DND-41 (cell line): Measurements from ENCODE around the gene PLEKHA7.

Source experiments
- CTCF ChIP-seq: IDR thresholded peaks from 2 replicates; pipeline ENCODE4 v1.5.1; 2012; ENCODE audit warnings: borderline replicate concordance, low read length, moderate library complexity, mild to moderate bottlenecking; ENCODE audit not compliant: poor library complexity, severe bottlenecking; ENCODE audit errors: extremely low read depth
- EZH2 ChIP-seq: IDR thresholded peaks from 3 replicates; pipeline ENCODE4 v1.6.1; 2012; ENCODE audit warnings: borderline replicate concordance, low read depth, mild to moderate bottlenecking, moderate library complexity, low read length, inconsistent platforms; ENCODE audit not compliant: severe bottlenecking

GRCh38 chr11:17010851-17011420 is 3.3 kb downstream of the PLEKHA7 start:
- TF ChIP-seq CTCF, result no peak
- TF ChIP-seq EZH2, result no peak
